ENCODE data around the gene ATP6AP1.

ATP6AP1 gene

GRCh38 chrX:154436374-154436982, 8.0 kb downstream of the ATP6AP1 start:
- peak overlapping the region; percentile 67 for H3K4me3 ChIP-seq (ENCODE audit: insufficient read depth, low read length, poor library complexity, severe bottlenecking)
- no peak overlapping the region for H2AFZ ChIP-seq (ENCODE audit: low read depth, low read length, severe bottlenecking)
- no peak for TF ChIP-seq EZH2phosphoT487 (conservative IDR thresholded peaks at IDR 0.05; ENCODE audit: low read length)
- no peak for TF ChIP-seq CTCF (IDR thresholded peaks at IDR 0.05; ENCODE audit: insufficient read depth, low read length, poor library complexity, severe bottlenecking)
- H3K27ac ChIP-seq (ENCODE audit: low read depth, low read length) = peak overlapping the region; percentile 50
- H3K9me3 ChIP-seq (ENCODE audit: insufficient read depth, low read length) = no peaks in the 10 kb centered on the region
- peaks cover 5% of the 10 kb centered on the region; the same call in 1 of the 2 replicates for H3F3A ChIP-seq (ENCODE audit: insufficient read depth)
- H3K4me2 ChIP-seq (ENCODE audit: low read depth, low read length, poor library complexity, severe bottlenecking) = peak overlapping the region; percentile 67
- peaks cover 15% of the 10 kb centered on the region for H3K79me2 ChIP-seq (ENCODE audit: insufficient read depth, low read length)
- H3K36me3 ChIP-seq (ENCODE audit: low read length) = no peaks in the 10 kb centered on the region
- H3K27me3 ChIP-seq (ENCODE audit: low read length) = no peaks in the 10 kb centered on the region
- H4K20me1 ChIP-seq (ENCODE audit: low read depth, low read length) = no peaks in the 10 kb centered on the region
- H3K9me2 ChIP-seq (replicated peaks; ENCODE audit: insufficient read depth, low read length) = no peaks in the 10 kb centered on the region
- H3K9ac ChIP-seq (ENCODE audit: low read length) = peak overlapping the region; percentile 72

GRCh38 chrX:154436983-154437752, 8.7 kb downstream of the ATP6AP1 start, which contains the start of gene GDI1:
Gene GDI1, plus strand, starts transcription at chrX:154437154. Its CDS starts 101 bp downstream, at chrX:154437255.
- H3F3A ChIP-seq (ENCODE audit: insufficient read depth) = peaks cover 5% of the 10 kb centered on the region; the same call in 1 of the 2 replicates
- no peaks in the 10 kb centered on the region for H3K36me3 ChIP-seq (ENCODE audit: low read length)
- no peaks in the 10 kb centered on the region for H3K27me3 ChIP-seq (ENCODE audit: low read length)
- no peaks in the 10 kb centered on the region for H3K9me2 ChIP-seq (replicated peaks; ENCODE audit: insufficient read depth, low read length)
- H3K79me2 ChIP-seq (ENCODE audit: insufficient read depth, low read length) = peaks cover 15% of the 10 kb centered on the region
- no peaks in the 10 kb centered on the region for H3K9me3 ChIP-seq (ENCODE audit: insufficient read depth, low read length)
- peak within 1 kb of the TSS; percentile 67 for H3K4me2 ChIP-seq (ENCODE audit: low read depth, low read length, poor library complexity, severe bottlenecking)
- no peaks in the 10 kb centered on the region for H4K20me1 ChIP-seq (ENCODE audit: low read depth, low read length)
- peak within 1 kb of the TSS; percentile 67 for H3K4me3 ChIP-seq (ENCODE audit: insufficient read depth, low read length, poor library complexity, severe bottlenecking)
- no peak within 1 kb of the TSS for H2AFZ ChIP-seq (ENCODE audit: low read depth, low read length, severe bottlenecking)
- H3K9ac ChIP-seq (ENCODE audit: low read length) = peak within 1 kb of the TSS; percentile 72
- TF ChIP-seq EZH2phosphoT487 (conservative IDR thresholded peaks at IDR 0.05; ENCODE audit: low read length) (no peak), CTCF (IDR thresholded peaks at IDR 0.05; ENCODE audit: insufficient read depth, low read length, poor library complexity, severe bottlenecking) (no peak)
- peak within 1 kb of the TSS; percentile 50 for H3K27ac ChIP-seq (ENCODE audit: low read depth, low read length)

GRCh38 chrX:154437971-154438893, 9.8 kb downstream of the ATP6AP1 start:
- H3K9ac ChIP-seq (ENCODE audit: low read length) = peak overlapping the region; percentile 72
- H3K4me2 ChIP-seq (ENCODE audit: low read depth, low read length, poor library complexity, severe bottlenecking) = peak overlapping the region; percentile 67
- TF ChIP-seq EZH2phosphoT487 (conservative IDR thresholded peaks at IDR 0.05; ENCODE audit: low read length) (no peak), CTCF (IDR thresholded peaks at IDR 0.05; ENCODE audit: insufficient read depth, low read length, poor library complexity, severe bottlenecking) (no peak)
- H3K36me3 ChIP-seq (ENCODE audit: low read length) = no peaks in the 10 kb centered on the region
- H3K4me3 ChIP-seq (ENCODE audit: insufficient read depth, low read length, poor library complexity, severe bottlenecking) = peak overlapping the region; percentile 67
- no peaks in the 10 kb centered on the region for H4K20me1 ChIP-seq (ENCODE audit: low read depth, low read length)
- H3K27me3 ChIP-seq (ENCODE audit: low read length) = no peaks in the 10 kb centered on the region
- 0 out of 2 replicates have a peak overlapping the region, but pooled peaks have one; percentile 9 for H3K27ac ChIP-seq (ENCODE audit: low read depth, low read length)
- no peak overlapping the region for H2AFZ ChIP-seq (ENCODE audit: low read depth, low read length, severe bottlenecking)
- H3F3A ChIP-seq (ENCODE audit: insufficient read depth) = peaks cover 7% of the 10 kb centered on the region; the same call in 1 of the 2 replicates
- no peaks in the 10 kb centered on the region for H3K9me2 ChIP-seq (replicated peaks; ENCODE audit: insufficient read depth, low read length)
- H3K79me2 ChIP-seq (ENCODE audit: insufficient read depth, low read length) = peaks cover 15% of the 10 kb centered on the region
- no peaks in the 10 kb centered on the region for H3K9me3 ChIP-seq (ENCODE audit: insufficient read depth, low read length)
